Subcutaneous adipose tissue (tissue), 4 donors: Measurements from ENCODE around the gene HSP90AA1. TPM values are rescaled to one million over a fixed set of nuclear protein-coding genes. Genes with fewer than 3 reads are reported as not detected.

ENCODE experiments used
- CTCF ChIP-seq: fragments of 450-650 bp; IDR thresholded peaks from one replicate; pipeline ENCODE4 v1.5.1; 2016; ENCODE audit warnings: low read depth, mild to moderate bottlenecking, control low read depth, antibody characterized with exemption, moderate library complexity
- total RNA-seq, 4 donors: library from RNA; depleted of rRNA; stranded (reverse); fragments of >200 nt; gene quantifications; one replicate each; pipeline ENCODE4 v1.1.0, GENCODE V29; 2016

HSP90AA1 gene
- total RNA-seq, 4 donors from 2014 or later: 357 to 925 (median 530) TPM

GRCh38 chr14:102071283-102071998, 15.4 kb downstream of the HSP90AA1 start:
- TF ChIP-seq CTCF: no peak

- TF ChIP-seq CTCF: no peak
These were observed 20.8 kb downstream of the HSP90AA1 start for GRCh38 chr14:102066041-102066451.

- TF ChIP-seq CTCF: no peak
These were observed 22.9 kb downstream of the HSP90AA1 start for GRCh38 chr14:102063808-102064429.

DNA sequence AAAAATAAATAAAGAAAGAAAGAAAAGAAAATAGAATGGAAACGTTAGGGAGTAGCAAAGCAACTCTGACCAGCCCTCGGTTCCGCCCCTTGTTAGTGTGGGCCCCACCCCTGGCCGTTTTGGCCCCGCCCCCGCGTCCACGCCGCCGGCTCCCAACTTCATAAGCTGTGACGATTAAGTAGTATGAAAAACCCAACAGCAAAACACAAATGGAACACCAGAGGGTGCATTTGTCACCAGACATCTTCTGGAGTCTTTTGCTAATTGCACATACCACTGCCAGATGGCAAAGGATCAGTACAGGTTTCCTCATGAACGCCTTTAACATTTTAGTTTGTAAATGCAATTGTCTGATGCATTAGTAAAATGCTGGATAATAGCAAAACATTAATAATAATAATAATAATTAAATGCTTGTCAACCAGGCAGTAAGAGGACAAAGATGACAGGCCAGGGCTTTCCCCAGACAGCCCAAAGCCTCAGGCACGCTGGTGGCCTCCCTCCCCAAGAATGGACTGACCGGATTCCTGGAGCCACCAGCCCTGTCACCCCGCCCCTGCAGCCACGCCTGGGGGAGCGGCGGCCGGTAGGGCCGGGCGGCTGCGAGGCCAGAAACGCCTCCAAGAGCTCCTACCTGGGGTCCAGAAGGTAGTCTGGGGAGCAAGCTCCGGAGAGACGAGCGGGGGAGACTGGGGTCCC, 23.6 kb downstream of the HSP90AA1 start:
- TF ChIP-seq CTCF: no peak

DNA sequence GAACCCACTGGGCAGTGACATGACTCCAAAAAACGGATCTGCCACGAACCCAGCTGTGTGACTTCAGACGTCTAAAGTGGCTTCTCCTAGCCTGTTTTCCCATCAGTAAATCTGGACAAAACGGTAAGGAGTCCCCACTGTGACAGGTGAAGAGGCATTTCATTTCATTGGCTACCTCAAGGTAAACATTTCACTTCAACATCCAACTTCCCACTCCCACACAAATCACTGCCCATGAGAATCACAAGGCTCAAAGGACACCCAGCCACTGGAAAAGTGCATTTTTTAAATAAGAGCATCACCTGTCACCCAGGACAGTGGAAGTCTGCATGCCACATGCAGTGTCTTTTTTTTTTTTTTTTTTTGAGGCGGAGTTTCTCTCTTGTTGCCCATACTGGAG, 27.9 kb downstream of the HSP90AA1 start:
- TF ChIP-seq CTCF: no peak

GRCh38 chr14:102058146-102058545, 28.7 kb downstream of the HSP90AA1 start:
- no peak for TF ChIP-seq CTCF

DNA sequence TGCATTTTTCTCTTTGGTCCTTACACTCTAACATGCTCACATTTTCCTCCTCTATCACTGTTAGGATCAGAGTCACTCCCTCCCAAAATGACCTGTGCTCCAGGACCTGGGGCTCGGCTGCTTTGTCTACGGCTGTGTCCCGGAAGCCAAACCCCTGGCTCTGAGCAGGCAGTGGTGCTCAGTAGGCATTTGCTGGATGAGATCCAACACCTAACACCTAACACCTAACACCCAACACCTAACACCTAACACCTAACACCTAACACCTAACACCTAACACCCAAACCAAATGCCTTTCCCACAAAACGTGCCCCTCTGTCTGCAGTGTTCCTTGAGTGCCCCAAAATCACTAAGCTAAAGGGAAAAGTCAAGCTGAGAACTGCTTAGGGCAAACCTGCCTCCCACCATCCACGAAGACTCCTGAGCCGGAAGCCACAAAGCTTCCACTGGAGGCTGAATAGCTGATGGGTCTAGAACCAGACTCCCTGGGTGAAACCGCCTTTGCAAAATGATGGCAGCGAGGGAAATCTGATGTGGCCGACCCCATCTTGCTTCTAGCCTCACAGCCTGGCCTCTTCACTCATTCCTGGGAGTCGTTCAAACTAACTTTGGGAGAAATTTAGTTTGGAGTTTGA, 29.2 kb downstream of the HSP90AA1 start:
- TF ChIP-seq CTCF: no peak
